Calu3 (cell line): Measurements from ENCODE around the gene KLHDC4. TPM values are rescaled to one million over a fixed set of nuclear protein-coding genes. Genes with fewer than 3 reads are reported as not detected.

Experiments used
- BruUV-seq: library from RNA; stranded (reverse); fragments of 400-500 nt; replicated peaks from 2 replicates; lab custom pipeline; 2021; lab: Mats Ljungman, UMichigan
- CTCF ChIA-PET: fragments of 300-600 bp; sonication (Branson Sonifier 250); formaldehyde crosslinking; loops from one replicate; lab custom pipeline; 2022; ENCODE audit warnings: antibody characterized with exemption; lab: Charles Lee
- DNase-seq: peaks from one replicate; pipeline ENCODE4 v3.0.0; 2022
- H3K27ac Mint-ChIP-seq: one replicate; pipeline ENCODE4 v1.8.0; 2022; ENCODE audit warnings: mixed read lengths; ENCODE audit not compliant: unreplicated experiment
- H3K27me3 Mint-ChIP-seq: one replicate; pipeline ENCODE4 v1.8.0; 2022; ENCODE audit warnings: mixed read lengths; ENCODE audit not compliant: unreplicated experiment
- H3K36me3 Mint-ChIP-seq: one replicate; pipeline ENCODE4 v1.8.0; 2022; ENCODE audit warnings: mild to moderate bottlenecking, moderate library complexity, mixed read lengths; ENCODE audit not compliant: insufficient read depth, unreplicated experiment
- H3K4me1 Mint-ChIP-seq: one replicate; pipeline ENCODE4 v1.8.0; 2022; ENCODE audit warnings: mild to moderate bottlenecking, low read depth, mixed read lengths; ENCODE audit not compliant: unreplicated experiment
- H3K4me3 Mint-ChIP-seq: one replicate; pipeline ENCODE4 v1.8.0; 2022; ENCODE audit warnings: mild to moderate bottlenecking, low read depth, moderate library complexity, mixed read lengths; ENCODE audit not compliant: unreplicated experiment
- H3K9me3 Mint-ChIP-seq: one replicate; pipeline ENCODE4 v1.8.0; 2022; ENCODE audit warnings: low read depth, mixed read lengths; ENCODE audit not compliant: unreplicated experiment
- intact Hi-C: fragments of 100-400 bp; cut with micrococcal nuclease; formaldehyde crosslinking; loops from one replicate; pipeline ENCODE4 v1.10.0; 2022; ENCODE audit not compliant: unreplicated experiment
- total RNA-seq: library from RNA; stranded (reverse); gene quantifications from 2 replicates; pipeline ENCODE4 v1.2.3, GENCODE V29; 2022
- TF ChIP-seq, protein P1 (sequence below): fragments of 200-600 bp; IDR thresholded peaks from one replicate; pipeline ENCODE4 v1.8.0; 2022; ENCODE audit warnings: antibody characterized with exemption; ENCODE audit not compliant: unreplicated experiment

The KLHDC4 gene
- total RNA-seq, 1 experiment from 2014 or later: 106 TPM

DNA sequence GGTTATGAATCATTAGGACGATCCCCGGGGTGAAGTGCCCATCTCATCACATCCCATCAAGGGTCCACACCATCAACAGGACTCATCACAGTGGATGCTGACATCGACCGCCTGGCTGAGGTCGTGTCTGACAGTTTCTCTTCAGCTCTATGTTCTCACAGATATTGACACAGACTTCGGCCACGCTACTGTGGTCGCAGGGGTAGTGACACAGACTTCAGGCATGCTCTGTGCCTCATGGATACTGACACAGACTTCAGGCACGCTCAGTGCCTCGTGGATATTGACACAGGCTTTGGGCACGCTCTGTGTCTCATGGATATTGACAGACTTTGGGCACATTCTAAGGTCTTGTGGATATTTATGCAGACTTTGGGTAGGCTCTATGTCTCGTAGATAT lies 50.1 kb downstream of the KLHDC4 start:
- Mint-ChIP-seq H3K36me3 (peaks cover 27% of the 10 kb centered on the region), H3K27ac (no peak overlapping the region), H3K4me3 (no peak overlapping the region), H3K27me3 (no peaks in the 10 kb centered on the region), H3K9me3 (no peaks in the 10 kb centered on the region), H3K4me1 (no peaks in the 10 kb centered on the region)
- BruUV-seq: no TSS peak
- CTCF ChIA-PET: no interaction called here
- TF ChIP-seq, protein P1, sequence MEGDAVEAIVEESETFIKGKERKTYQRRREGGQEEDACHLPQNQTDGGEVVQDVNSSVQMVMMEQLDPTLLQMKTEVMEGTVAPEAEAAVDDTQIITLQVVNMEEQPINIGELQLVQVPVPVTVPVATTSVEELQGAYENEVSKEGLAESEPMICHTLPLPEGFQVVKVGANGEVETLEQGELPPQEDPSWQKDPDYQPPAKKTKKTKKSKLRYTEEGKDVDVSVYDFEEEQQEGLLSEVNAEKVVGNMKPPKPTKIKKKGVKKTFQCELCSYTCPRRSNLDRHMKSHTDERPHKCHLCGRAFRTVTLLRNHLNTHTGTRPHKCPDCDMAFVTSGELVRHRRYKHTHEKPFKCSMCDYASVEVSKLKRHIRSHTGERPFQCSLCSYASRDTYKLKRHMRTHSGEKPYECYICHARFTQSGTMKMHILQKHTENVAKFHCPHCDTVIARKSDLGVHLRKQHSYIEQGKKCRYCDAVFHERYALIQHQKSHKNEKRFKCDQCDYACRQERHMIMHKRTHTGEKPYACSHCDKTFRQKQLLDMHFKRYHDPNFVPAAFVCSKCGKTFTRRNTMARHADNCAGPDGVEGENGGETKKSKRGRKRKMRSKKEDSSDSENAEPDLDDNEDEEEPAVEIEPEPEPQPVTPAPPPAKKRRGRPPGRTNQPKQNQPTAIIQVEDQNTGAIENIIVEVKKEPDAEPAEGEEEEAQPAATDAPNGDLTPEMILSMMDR: no peak
- no peak for DNase-seq
- intact Hi-C loops: no loop called here

DNA sequence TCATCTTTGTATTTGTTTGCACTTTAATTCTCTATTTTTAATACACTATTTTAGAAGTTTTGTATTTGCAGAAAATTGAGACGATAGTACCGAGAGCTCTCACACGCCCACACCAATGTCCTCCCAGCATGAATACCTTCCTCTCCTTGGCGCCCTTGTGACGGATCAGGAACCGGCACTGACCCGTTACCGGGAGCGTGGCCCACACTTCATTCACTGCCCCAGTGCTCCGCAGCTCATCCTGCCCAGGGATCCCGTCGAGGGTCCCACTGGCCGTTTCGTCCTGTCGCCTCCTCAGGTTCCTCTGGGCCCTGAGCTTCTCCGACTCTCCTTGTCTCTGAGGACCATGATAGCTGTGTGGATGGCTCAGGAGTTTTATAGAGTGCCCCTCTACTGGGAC lies 50.6 kb downstream of the KLHDC4 start:
- H3K36me3 Mint-ChIP-seq: peaks cover 28% of the 10 kb centered on the region
- BruUV-seq: no TSS peak
- TF ChIP-seq, protein P1: no peak
- no peaks in the 10 kb centered on the region for H3K9me3 Mint-ChIP-seq
- no peak overlapping the region for H3K4me3 Mint-ChIP-seq
- CTCF ChIA-PET: no interaction called here
- no peaks in the 10 kb centered on the region for H3K4me1 Mint-ChIP-seq
- intact Hi-C loops: no loop called here
- no peak overlapping the region for H3K27ac Mint-ChIP-seq
- no peak for DNase-seq
- no peaks in the 10 kb centered on the region for H3K27me3 Mint-ChIP-seq

DNA sequence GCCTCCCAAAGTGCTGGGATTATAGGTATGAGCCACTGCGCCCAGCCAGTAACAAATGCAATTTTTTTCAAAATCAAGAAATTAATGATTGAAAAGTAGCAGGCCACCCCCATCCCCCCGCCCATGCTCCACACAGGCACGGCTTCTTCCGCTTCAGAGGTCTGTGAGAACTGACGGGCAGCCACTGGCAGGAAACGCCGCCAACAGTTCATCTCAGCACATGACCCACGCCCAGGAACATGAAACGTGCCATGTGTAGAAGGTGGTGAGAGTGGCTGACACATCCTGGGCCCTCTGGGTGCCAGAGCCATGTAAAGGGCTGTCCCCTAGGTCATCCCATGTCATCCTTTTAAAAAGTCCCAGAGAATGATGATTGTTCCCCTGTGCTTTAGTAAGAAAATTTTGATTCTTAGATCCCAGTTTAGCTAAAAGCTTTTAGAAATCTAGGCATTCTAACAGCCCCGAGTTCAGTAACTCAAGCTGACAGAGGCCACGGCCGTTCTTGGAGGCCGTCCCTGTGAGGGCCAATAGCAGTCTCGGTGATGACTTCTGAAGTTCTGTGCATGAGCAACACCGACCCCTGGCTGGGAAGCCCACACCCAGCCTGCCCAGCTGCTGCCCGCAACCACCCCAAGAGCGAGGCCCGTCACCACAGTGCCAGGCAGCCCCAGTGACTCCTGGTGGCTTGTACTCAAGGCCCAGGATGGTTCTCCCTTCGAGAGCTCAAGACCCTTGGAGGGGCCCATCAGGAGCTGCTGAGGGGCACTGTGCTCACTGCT lies 52.1 kb downstream of the KLHDC4 start:
- H3K36me3 Mint-ChIP-seq: peaks cover 34% of the 10 kb centered on the region
- no peak overlapping the region for H3K4me3 Mint-ChIP-seq
- CTCF ChIA-PET: no interaction called here
- no TSS peak for BruUV-seq
- DNase-seq: no peak
- H3K27ac Mint-ChIP-seq: no peak overlapping the region
- no peaks in the 10 kb centered on the region for H3K27me3 Mint-ChIP-seq
- H3K9me3 Mint-ChIP-seq: no peaks in the 10 kb centered on the region
- intact Hi-C loops: no loop called here
- H3K4me1 Mint-ChIP-seq: no peaks in the 10 kb centered on the region
- TF ChIP-seq, protein P1: no peak

DNA sequence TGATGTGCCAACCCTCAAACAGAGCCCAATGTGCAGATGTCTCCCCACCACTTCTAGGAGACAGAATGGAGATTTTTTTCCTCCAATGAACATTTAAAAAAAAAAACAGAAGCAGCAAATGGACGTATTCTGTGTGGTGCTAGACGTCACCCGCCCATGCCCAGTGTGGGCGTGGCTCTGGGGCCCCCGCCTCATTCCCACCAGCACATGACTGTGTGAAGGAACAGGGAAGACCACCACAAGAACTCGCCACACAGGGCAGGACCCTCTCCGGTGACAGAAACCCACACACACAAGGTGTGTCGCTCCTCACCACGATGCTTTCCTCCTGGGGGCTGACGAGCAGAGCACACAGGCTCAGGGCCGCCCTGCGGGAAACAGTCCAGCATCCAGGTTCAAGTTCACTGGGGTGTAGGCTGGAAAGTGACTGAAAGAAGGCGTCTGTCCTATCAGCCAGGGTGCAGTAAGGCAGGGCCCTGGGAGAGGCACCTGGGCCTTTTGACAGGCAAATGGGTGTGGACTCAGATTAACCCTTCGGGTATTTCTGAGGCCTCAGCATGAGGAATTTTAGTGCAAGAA lies 53.5 kb downstream of the KLHDC4 start:
- Mint-ChIP-seq H3K27me3 (no peaks in the 10 kb centered on the region), H3K9me3 (no peaks in the 10 kb centered on the region), H3K4me1 (no peaks in the 10 kb centered on the region), H3K36me3 (peaks cover 41% of the 10 kb centered on the region), H3K27ac (no peak overlapping the region), H3K4me3 (no peak overlapping the region)
- TF ChIP-seq, protein P1: no peak
- CTCF ChIA-PET: no interaction called here
- no TSS peak for BruUV-seq
- no peak for DNase-seq
- intact Hi-C loops: no loop called here
